NCI-H446 (cell line): Measurements from ENCODE around the gene DTHD1.

Experiments
- DNase-seq, 2 experiments: peaks; one replicate each; lab custom pipeline; 2025; lab: John Stamatoyannopoulos, UW

The DTHD1 gene

DNA sequence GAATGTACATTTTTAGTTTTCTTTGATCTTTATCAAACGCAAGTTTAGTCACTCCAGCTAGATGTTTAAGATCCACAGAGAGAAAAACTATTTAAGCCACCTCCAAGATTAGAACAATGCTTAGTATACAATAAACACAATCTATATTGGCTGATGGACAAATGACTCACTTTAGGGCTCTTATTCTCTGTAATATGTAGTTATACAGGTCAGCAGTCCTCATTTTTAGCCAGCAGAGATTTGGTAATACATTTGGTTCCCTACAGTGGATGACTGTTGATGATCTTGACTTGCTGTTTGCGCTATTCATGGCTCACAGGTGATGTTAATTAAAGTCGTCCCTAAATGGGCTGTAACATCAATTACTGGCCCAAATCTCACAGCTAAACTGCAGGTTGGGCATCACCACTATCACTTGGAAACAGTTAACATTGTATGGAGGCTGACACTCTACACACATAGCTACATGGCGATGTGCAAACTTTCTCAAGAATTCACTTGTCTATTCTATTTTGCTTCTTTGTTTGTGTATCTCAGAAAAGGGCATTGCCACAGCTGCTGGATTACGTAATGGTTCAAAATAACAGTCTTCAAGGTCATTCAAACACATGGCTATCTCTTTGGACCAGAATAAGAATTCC lies 11.8 kb upstream of the DTHD1 start:
- DNase-seq: no peak

- no peak for DNase-seq
Measured at GRCh38 chr4:36273276-36273675, 8.1 kb upstream of the DTHD1 start.

- no peak for DNase-seq
Measured at GRCh38 chr4:36274158-36274557, 7.3 kb upstream of the DTHD1 start.

DNA sequence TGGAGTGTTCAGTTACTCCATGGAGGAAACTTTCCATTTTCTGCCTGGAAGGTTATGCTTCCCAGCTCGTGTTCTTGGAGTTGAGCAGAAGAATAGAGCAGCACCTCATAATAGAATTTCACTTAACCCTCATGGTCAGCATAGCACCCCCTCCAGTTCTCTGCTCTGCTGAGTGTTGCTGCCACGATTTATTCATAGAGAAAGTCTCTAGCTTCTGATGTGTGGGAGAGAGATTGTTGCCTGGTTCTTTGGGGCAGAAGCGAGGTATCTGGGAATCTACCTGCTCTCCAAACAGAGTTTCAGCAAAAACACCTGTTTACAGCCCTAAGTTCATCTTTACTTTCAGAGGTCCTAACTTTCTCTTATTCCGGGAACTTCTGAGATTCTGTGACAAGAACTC lies 3.9 kb upstream of the DTHD1 start:
- no peak for DNase-seq

GRCh38 chr4:36278789-36279188 lies 2.6 kb upstream of the DTHD1 start:
- no peak for DNase-seq

- no peak for DNase-seq
Measured at GRCh38 chr4:36280555-36280954, 861 bp upstream of the DTHD1 start.

- DNase-seq: no peak
Measured at GRCh38 chr4:36282503-36283030, 1.2 kb downstream of the DTHD1 start.

DNA sequence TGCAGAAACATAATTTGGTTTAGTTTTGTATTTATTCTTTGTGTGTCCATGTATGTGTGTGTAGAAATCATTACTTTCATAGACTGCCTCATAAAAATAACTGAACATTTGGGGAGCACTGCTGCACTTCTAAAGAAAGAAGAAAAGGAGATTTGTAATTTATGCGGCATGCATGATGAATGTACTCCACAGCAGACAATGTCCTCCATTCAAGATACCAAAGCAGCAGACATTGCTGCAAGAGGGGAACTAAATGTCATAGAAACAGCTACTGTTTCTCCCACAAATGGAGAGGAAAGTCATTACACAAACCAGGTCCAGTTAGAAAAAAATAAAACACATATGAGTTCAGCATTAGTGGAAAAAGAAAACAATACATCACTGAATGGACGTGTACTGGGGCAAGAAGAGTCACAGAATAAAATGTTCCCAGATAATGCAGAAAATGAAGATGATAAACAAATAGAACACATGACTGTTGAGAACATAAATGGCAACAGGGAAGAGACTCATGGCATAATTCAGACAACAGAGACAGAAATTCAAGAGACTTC lies 2.6 kb downstream of the DTHD1 start:
- DNase-seq: no peak

GRCh38 chr4:36285784-36286480 lies 4.5 kb downstream of the DTHD1 start:
- no peak for DNase-seq

DNA sequence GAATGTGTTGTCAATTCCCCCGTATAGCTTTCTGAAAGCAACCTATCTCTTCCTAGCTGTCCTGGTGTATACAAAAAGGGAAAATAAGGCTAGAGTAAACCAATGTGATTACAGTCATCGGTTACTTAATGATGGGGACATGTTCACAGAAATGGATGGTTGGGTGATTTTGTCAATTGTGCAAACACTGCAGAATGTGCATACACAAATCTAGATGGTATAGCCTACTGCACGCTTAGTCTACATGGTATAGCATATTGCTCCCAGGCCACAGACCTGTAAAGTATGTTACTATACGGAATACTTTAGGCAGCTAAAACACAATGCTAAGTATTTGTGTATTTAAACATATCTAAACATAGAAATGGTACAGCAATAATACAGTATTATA lies 5.1 kb downstream of the DTHD1 start:
- no peak for DNase-seq

GRCh38 chr4:36288731-36289426 lies 7.5 kb downstream of the DTHD1 start:
- no peak for DNase-seq

- peak; percentile 6 to 25 for DNase-seq
Measured at GRCh38 chr4:36290641-36291040, 9.2 kb downstream of the DTHD1 start.

DNA sequence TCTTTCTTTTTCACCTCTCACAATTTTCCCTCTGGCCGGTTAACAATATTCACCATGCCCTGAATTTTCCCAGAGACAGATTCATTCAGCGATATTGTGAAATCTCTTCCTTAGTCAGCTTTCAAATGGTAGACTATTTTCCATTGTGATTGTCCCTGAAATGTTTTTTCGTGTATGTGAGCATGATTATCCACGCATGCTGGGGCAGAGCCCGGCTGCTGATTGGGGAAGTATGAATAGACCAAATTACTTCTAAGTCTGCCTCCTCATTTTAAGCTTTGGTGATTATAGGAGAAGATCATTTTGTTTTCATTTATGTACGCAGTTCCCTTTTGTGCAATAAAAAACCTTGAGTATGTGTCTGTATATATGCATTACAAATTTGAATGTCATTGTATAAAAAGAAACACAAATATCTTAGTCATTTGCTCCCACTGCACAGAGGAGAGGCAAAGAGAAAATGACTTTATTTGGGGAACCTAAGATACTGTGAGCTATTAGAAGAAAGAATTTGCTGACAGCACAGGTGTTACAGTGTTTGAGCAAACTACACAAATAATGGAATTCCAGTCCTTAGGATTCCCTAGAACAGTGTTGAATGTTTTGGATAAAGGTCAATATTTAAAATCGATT lies 11.3 kb downstream of the DTHD1 start:
- no peak for DNase-seq

DNA sequence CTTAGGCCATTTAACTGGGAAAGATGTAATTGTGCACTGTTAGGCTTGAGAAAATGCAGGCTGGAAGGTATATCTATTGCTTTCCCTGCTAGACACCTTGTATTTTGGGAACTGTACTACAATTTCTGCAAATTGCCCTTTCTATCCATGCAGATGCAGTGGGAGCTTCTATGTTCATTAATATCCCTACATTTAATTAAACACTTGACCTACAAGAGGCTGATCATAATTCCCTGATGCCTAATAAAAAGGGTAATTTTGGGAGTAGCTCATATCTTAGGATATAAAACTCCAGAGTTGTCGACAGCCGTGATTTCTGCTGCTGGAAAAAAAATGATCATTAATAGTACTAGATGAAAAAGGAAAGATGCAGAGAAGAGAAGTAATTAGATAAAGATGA lies 19.7 kb downstream of the DTHD1 start:
- no peak for DNase-seq

GRCh38 chr4:36303426-36304137 lies 22.2 kb downstream of the DTHD1 start:
- no peak for DNase-seq

- DNase-seq: no peak
Measured at GRCh38 chr4:36304138-36304681, 22.8 kb downstream of the DTHD1 start.

GRCh38 chr4:36308150-36308549 lies 26.7 kb downstream of the DTHD1 start:
- no peak for DNase-seq

DNA sequence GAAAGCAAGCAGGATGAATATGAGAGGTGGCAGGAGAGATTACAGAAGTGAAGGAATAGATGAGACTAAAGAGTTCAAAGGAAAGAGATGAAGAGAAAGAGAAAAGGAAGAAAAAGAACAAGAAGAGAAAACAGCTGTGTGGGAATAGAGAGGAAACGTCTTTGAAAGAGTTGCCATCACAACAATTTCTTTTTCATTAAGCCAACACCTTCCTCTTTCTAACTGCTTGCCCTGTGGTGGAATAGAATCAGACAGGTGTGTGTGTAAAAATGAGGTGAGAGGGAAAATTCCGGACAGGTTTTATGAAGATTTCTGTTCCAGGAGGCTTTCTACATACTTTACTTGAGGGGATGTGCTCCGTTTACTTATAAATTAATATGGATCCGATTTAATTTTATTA lies 28.8 kb downstream of the DTHD1 start:
- no peak for DNase-seq

DNA sequence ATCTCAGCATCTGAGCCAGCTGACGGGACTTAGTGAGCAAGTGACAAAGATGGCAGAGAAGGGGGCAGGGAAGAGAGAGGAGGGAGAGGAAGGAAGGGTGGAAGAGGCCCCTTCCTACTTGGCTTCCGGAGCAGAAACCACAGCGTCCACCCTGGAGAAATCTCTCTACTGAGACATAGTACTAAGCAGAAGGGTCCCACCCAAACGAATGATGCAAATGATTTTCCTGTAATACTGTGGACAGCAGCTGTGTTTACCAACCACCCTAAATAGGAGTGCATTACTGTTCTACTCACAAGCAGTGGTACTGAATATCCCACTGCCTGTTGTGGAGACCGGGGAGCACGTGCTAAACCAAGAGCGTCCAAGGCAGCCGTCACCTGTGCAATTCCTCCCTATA lies 29.4 kb downstream of the DTHD1 start:
- no peak for DNase-seq

DNA sequence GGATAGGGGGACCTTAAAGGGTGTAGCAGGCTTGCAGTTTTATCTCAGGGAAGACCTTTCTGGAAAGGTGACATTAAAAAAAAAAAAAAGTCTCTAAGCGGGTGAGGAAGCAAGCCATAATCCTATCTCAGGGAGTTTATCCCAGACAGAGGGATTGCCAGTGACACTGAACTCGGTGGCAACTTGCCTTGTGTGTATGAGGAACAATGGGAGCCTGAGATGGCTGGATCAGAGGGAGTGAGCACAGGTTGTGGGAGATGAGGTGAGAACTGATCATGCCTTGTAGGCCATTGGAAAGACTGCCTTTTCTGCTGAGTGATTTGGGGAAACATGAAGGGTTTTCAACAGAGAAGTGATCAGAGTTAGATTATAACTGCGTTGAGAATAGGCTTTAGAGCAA lies 31.1 kb downstream of the DTHD1 start:
- DNase-seq: no peak

GRCh38 chr4:36313301-36313700 lies 31.9 kb downstream of the DTHD1 start:
- no peak for DNase-seq
